ENCODE measurements around the gene DYNLT5. TPM values are rescaled to one million over a fixed set of nuclear protein-coding genes. Genes with fewer than 3 reads are reported as not detected.

DYNLT5 gene
- total RNA-seq, 1 experiment from 2014 or later = not detected

- intact Hi-C loops (cut with micrococcal nuclease) = no loop called here
- no peaks in the 10 kb centered on the region for H3K79me2 ChIP-seq (ENCODE audit: insufficient read depth, low read length)
- ChIA-PET POLR2A (no interaction called here), RAD21 (ENCODE audit: low non-redundant PET in 1 of 2, low total read pairs in 2 of 2, uncharacterized antibody in 2 of 2, unreplicated experiment in 2 of 2) (no interaction called here), CTCF (interaction anchor here (1.5 kb wide), 1 partner anchor 15 kb away, joined by 5 read pairs; no protein-coding TSS in a partner anchor)
- H3K9me3 ChIP-seq (ENCODE audit: control insufficient read depth in 1 of 2, insufficient read depth in 1 of 2, low read depth in 1 of 2, low read length in 2 of 2) = no peaks in the 10 kb centered on the region
- ATAC-seq = no peak
- TF ChIP-seq REST (IDR thresholded peaks at IDR 0.05; ENCODE audit: low read depth) (no peak), SP1 (IDR thresholded peaks at IDR 0.05; ENCODE audit: low read depth) (no peak), ZBTB33 (IDR thresholded peaks at IDR 0.05; ENCODE audit: extremely low read depth, insufficient replicate concordance, low read length) (no peak), ZFX (IDR thresholded peaks at IDR 0.05) (no peak), RAD21 (IDR thresholded peaks at IDR 0.05; ENCODE audit: low read depth) (no peak), ATF3 (IDR thresholded peaks at IDR 0.05) (no peak), ELF1 (IDR thresholded peaks at IDR 0.05; ENCODE audit: borderline replicate concordance, low read depth) (no peak), FOSL1 (IDR thresholded peaks at IDR 0.05; ENCODE audit: low read depth) (no peak), CBX3 (IDR thresholded peaks at IDR 0.05; ENCODE audit: low read depth) (no peak), CEBPB (IDR thresholded peaks at IDR 0.05; ENCODE audit: low read depth) (no peak), SIN3A (IDR thresholded peaks at IDR 0.05; ENCODE audit: low read depth) (no peak), POLR2A (IDR thresholded peaks at IDR 0.05; ENCODE audit: borderline replicate concordance, extremely low read depth, insufficient read depth, insufficient read length) (no peak), JUND (IDR thresholded peaks at IDR 0.05) (no peak)
- H3K27ac ChIP-seq (ENCODE audit: low read depth, low read length) = no peak overlapping the region
- H4K20me1 ChIP-seq (ENCODE audit: insufficient read depth) = no peaks in the 10 kb centered on the region
- no peak overlapping the region for H3K9ac ChIP-seq (ENCODE audit: low read length)
- no peaks in the 10 kb centered on the region for H3K36me3 ChIP-seq (ENCODE audit: control insufficient read depth in 1 of 2, insufficient read depth in 2 of 2, low read length in 2 of 2)
- H3K4me1 ChIP-seq (ENCODE audit: control insufficient read depth in 1 of 2, insufficient read depth in 2 of 2, low read length in 2 of 2) = no peaks in the 10 kb centered on the region
- no peak overlapping the region for H3K4me2 ChIP-seq (ENCODE audit: low read length)
- no peak overlapping the region for H2AFZ ChIP-seq (ENCODE audit: low read depth, low read length, poor library complexity, severe bottlenecking)
- H3K27me3 ChIP-seq (ENCODE audit: insufficient read depth, low read length) = no peaks in the 10 kb centered on the region
- BruUV-seq (replicated peaks) = no TSS peak
- H3K4me3 ChIP-seq (replicated peaks in 1 of 2; ENCODE audit: low read depth in 1 of 2, low read length in 2 of 2) = no peak overlapping the region
- no peak for DNase-seq (ENCODE audit: low read depth, low spot score)
- H3K9me2 ChIP-seq (ENCODE audit: insufficient read depth) = no peaks in the 10 kb centered on the region
Measured at GRCh38 chr1:66750577-66750976, 1.7 kb upstream of the DYNLT5 start.

Data from HCT116 (cell line).